ENCODE data around the gene LSM4.

DNA sequence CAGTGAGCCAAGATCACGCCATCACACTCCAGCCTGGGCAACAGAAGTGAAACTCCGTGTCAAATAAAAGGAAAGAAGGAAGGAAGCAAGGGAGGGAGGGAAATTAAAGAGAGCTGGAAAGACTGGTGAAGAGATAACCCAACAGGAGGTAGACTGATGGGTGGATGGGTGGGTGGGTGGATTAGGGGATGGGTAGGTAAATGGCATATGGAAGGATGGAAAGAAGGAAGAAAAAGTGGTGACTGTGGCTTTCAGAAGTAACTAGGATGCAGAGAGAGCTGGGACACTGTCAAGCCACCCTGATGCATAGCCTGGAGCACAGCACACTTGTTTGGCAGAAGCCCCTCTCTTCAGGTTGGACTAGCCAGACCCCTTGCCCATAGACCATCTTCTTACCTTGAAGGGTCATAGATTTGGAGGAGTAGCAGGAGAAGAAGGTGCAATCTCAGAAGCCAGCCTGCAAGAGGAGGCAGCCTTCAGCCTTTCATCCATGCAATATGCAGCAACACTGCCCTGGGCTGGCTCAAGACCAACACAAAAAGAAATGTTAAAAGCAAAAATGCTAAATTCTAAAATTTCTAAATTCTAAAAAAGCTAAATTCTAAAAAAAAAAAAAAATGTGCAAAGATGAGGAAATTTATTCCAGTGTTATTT lies 53.7 kb downstream of the LSM4 start:
- TF ChIP-seq, protein P1, sequence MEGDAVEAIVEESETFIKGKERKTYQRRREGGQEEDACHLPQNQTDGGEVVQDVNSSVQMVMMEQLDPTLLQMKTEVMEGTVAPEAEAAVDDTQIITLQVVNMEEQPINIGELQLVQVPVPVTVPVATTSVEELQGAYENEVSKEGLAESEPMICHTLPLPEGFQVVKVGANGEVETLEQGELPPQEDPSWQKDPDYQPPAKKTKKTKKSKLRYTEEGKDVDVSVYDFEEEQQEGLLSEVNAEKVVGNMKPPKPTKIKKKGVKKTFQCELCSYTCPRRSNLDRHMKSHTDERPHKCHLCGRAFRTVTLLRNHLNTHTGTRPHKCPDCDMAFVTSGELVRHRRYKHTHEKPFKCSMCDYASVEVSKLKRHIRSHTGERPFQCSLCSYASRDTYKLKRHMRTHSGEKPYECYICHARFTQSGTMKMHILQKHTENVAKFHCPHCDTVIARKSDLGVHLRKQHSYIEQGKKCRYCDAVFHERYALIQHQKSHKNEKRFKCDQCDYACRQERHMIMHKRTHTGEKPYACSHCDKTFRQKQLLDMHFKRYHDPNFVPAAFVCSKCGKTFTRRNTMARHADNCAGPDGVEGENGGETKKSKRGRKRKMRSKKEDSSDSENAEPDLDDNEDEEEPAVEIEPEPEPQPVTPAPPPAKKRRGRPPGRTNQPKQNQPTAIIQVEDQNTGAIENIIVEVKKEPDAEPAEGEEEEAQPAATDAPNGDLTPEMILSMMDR (IDR thresholded peaks at IDR 0.05), result no peak
- TF ChIP-seq POLR2A (IDR thresholded peaks at IDR 0.05), result peak in 1 of 4 donors; percentile 7
- TF ChIP-seq EP300 (IDR thresholded peaks at IDR 0.05), result no peak
